CD14-positive monocyte (primary cell): ENCODE measurements around the gene NODAL. TPM values are rescaled to one million over a fixed set of nuclear protein-coding genes. Genes with fewer than 3 reads are reported as not detected.

Source experiments
- DNase-seq, 3 donors: peaks; one replicate each; pipeline ENCODE4 v3.0.0-alpha.2; 2011 to 2022
- H2AFZ ChIP-seq: 2 replicates; pipeline ENCODE4 v1.6.0; 2012; ENCODE audit warnings: mild to moderate bottlenecking, low read depth, low read length, inconsistent platforms; ENCODE audit not compliant: insufficient read depth, poor library complexity, severe bottlenecking
- H3K27ac ChIP-seq, 2 donors: 1 replicate in 1 of 2; 2 replicates in 1 of 2; pipeline ENCODE4 v1.5.1; 2012 to 2013; ENCODE audit warnings: low read length in 2 of 2, control low read depth in 1 of 2, inconsistent platforms in 1 of 2, low read depth in 1 of 2, mild to moderate bottlenecking in 1 of 2
- H3K27me3 ChIP-seq, 2 donors: one replicate each; pipeline versions ENCODE4 v1.6.0 to v1.6.1; 2011 to 2013; ENCODE audit warnings: low read length in 2 of 2; ENCODE audit not compliant: control insufficient read depth in 2 of 2, insufficient read depth in 2 of 2
- H3K36me3 ChIP-seq, 2 donors: replicated peaks in 1 of 2; 1 replicate in 1 of 2; 2 replicates in 1 of 2; pipeline versions ENCODE4 v1.5.1 to v1.6.1; 2012 to 2013; ENCODE audit warnings: low read length in 2 of 2, control low read depth in 1 of 2, inconsistent platforms in 1 of 2, mild to moderate bottlenecking in 1 of 2; ENCODE audit not compliant: insufficient read depth in 2 of 2, control insufficient read depth in 1 of 2
- H3K4me1 ChIP-seq, 2 donors: 1 replicate in 1 of 2; 2 replicates in 1 of 2; pipeline versions ENCODE4 v1.5.1 to v1.6.1; 2012 to 2013; ENCODE audit warnings: low read length in 2 of 2, control low read depth in 1 of 2, inconsistent platforms in 1 of 2, mild to moderate bottlenecking in 1 of 2, moderate library complexity in 1 of 2; ENCODE audit not compliant: insufficient read depth in 2 of 2, control insufficient read depth in 1 of 2
- H3K4me2 ChIP-seq: replicated peaks from 2 replicates; pipeline ENCODE3; 2012; ENCODE audit warnings: low read length, moderate library complexity, mild to moderate bottlenecking; ENCODE audit not compliant: poor library complexity, severe bottlenecking; ENCODE audit errors: extremely low read depth
- H3K4me3 ChIP-seq, 3 experiments: fragments of 200-600 bp in 1 of 3; sonication (generic) in 1 of 3; replicated peaks in 1 of 3; 1 replicate in 2 of 3; 2 replicates in 1 of 3; pipeline ENCODE4 v1.5.1; 2011 to 2013; ENCODE audit warnings: low read length in 3 of 3, mild to moderate bottlenecking in 3 of 3, control low read depth in 2 of 3, low read depth in 2 of 3, inconsistent platforms in 1 of 3, moderate library complexity in 1 of 3
- H3K79me2 ChIP-seq: 2 replicates; pipeline ENCODE4 v1.6.0; 2012; ENCODE audit warnings: mild to moderate bottlenecking, control low read depth, inconsistent platforms, low read length, moderate library complexity; ENCODE audit not compliant: insufficient read depth
- H3K9ac ChIP-seq: 2 replicates; pipeline ENCODE4 v1.6.0; 2017; ENCODE audit warnings: low read length, mild to moderate bottlenecking; ENCODE audit not compliant: insufficient read depth, poor library complexity, severe bottlenecking
- H3K9me3 ChIP-seq, 2 donors: replicated peaks in 1 of 2; 1 replicate in 1 of 2; 2 replicates in 1 of 2; pipeline versions ENCODE4 v1.5.1 to v1.6.1; 2012 to 2013; ENCODE audit warnings: low read length in 2 of 2, control low read depth in 1 of 2; ENCODE audit not compliant: control insufficient read depth in 1 of 2, insufficient read depth in 1 of 2
- H4K20me1 ChIP-seq: 2 replicates; pipeline ENCODE4 v1.6.0; 2012; ENCODE audit warnings: mild to moderate bottlenecking, low read length, control low read depth, moderate library complexity; ENCODE audit not compliant: insufficient read depth
- H3K27ac Mint-ChIP-seq, 7 donors: one replicate each; pipeline ENCODE4 v1.8.0; 2020; ENCODE audit warnings: mild to moderate bottlenecking in 7 of 7, mixed read lengths in 7 of 7, moderate library complexity in 6 of 7, inconsistent platforms in 2 of 7
- H3K27me3 Mint-ChIP-seq, 3 donors: one replicate each; pipeline ENCODE4 v1.8.0; 2021 to 2022; ENCODE audit warnings: low read depth in 3 of 3, mild to moderate bottlenecking in 3 of 3, mixed read lengths in 3 of 3, moderate library complexity in 3 of 3, inconsistent platforms in 1 of 3
- H3K36me3 Mint-ChIP-seq, 2 donors: one replicate each; pipeline ENCODE4 v1.8.0; 2020; ENCODE audit warnings: mixed read lengths in 2 of 2, inconsistent platforms in 1 of 2, mild to moderate bottlenecking in 1 of 2
- H3K4me1 Mint-ChIP-seq: one replicate; pipeline ENCODE4 v1.8.0; 2020; ENCODE audit warnings: mild to moderate bottlenecking, mixed read lengths
- H3K4me3 Mint-ChIP-seq, 2 donors: one replicate each; pipeline ENCODE4 v1.8.0; 2020; ENCODE audit warnings: mild to moderate bottlenecking in 2 of 2, mixed read lengths in 2 of 2, moderate library complexity in 1 of 2
- H3K9me3 Mint-ChIP-seq, 7 donors: one replicate each; pipeline ENCODE4 v1.8.0; 2020 to 2022; ENCODE audit warnings: mixed read lengths in 7 of 7, mild to moderate bottlenecking in 6 of 7, moderate library complexity in 6 of 7, inconsistent platforms in 2 of 7
- CTCF ChIP-seq: fragments of 200-600 bp; IDR thresholded peaks from one replicate; pipeline ENCODE4 v1.8.0; 2022; ENCODE audit warnings: antibody characterized with exemption, mild to moderate bottlenecking
- WGBS: methylation state at CpG from one replicate; pipeline ENCODE4 v1.1.5; 2013; ENCODE audit warnings: missing lambda C conversion rate; ENCODE audit not compliant: insufficient coverage; 5-methylcytosine and 5-hydroxymethylcytosine counted together
- intact Hi-C, 2 donors: fragments of 100-400 bp; cut with micrococcal nuclease; formaldehyde crosslinking; loops; one replicate each; pipeline versions ENCODE4 v1.15.0 to v1.15.1; 2023
- polyA plus RNA-seq, 3 donors: library from polyadenylated mRNA; depleted of rRNA in 1 of 3; unstranded in 2 of 3; stranded (reverse) in 1 of 3; fragments of 300-500 nt in 2 of 3; fragments of >200 nt in 1 of 3; fragmentation: Illumina TruSeq in 2 of 3; gene quantifications; 1 replicate in 2 of 3; 2 replicates in 1 of 3; pipeline ENCODE4 v1.2.3, GENCODE V29; 2012 to 2021

NODAL gene
- polyA plus RNA-seq, 3 donors = not detected

- peaks cover 25 to 34% of the 10 kb centered on the region in 2 donors for H3K36me3 Mint-ChIP-seq
- no peaks in the 10 kb centered on the region for H3K9me3 ChIP-seq
- H3K9ac ChIP-seq = no peak overlapping the region
- peaks cover 0 to 2% of the 10 kb centered on the region in 2 donors for H3K27me3 ChIP-seq
- H3K27ac Mint-ChIP-seq = peak overlapping the region in 4 of 7 donors; percentile 12 to 33 (median 26)
- H3K79me2 ChIP-seq = no peaks in the 10 kb centered on the region
- WGBS = 29% methylated on average over 4 of the region's 6 CpGs
- no peak overlapping the region for H3K4me2 ChIP-seq
- H4K20me1 ChIP-seq = peaks cover 36% of the 10 kb centered on the region
- peaks cover 0 to 2% (median 0%) of the 10 kb centered on the region in 7 donors for H3K9me3 Mint-ChIP-seq
- no peak for DNase-seq
- peaks cover 21 to 41% of the 10 kb centered on the region in 2 donors for H3K36me3 ChIP-seq
- no peak overlapping the region for H3K27ac ChIP-seq
- intact Hi-C loops = no loop called here
- H3K4me3 Mint-ChIP-seq = peak overlapping the region in 1 of 2 donors; percentile 45
- peaks cover 0 to 12% (median 5%) of the 10 kb centered on the region in 3 donors for H3K27me3 Mint-ChIP-seq
- no peak overlapping the region for H2AFZ ChIP-seq
- TF ChIP-seq CTCF = no peak
- H3K4me3 ChIP-seq = no peak overlapping the region
- H3K4me1 Mint-ChIP-seq = peaks cover 12% of the 10 kb centered on the region
- no peaks in the 10 kb centered on the region for H3K4me1 ChIP-seq
Measured at GRCh38 chr10:70432561-70433263, 8.8 kb downstream of the NODAL start.

GRCh38 chr10:70432101-70432500 is 9.4 kb downstream of the NODAL start:
- no peaks in the 10 kb centered on the region for H3K4me1 ChIP-seq
- Mint-ChIP-seq H3K9me3 (peaks cover 0 to 2% (median 0%) of the 10 kb centered on the region in 7 donors), H3K4me3 (no peak overlapping the region), H3K27me3 (peaks cover 0 to 6% (median 3%) of the 10 kb centered on the region in 3 donors), H3K36me3 (peaks cover 30 to 40% of the 10 kb centered on the region in 2 donors), H3K27ac (peak overlapping the region in 1 of 7 donors; percentile 12), H3K4me1 (peaks cover 12% of the 10 kb centered on the region)
- WGBS = 100% methylated on average over 3 of the region's 4 CpGs
- H3K9me3 ChIP-seq = no peaks in the 10 kb centered on the region
- H3K27ac ChIP-seq = no peak overlapping the region
- H3K9ac ChIP-seq = no peak overlapping the region
- intact Hi-C loops = no loop called here
- peaks cover 27 to 47% of the 10 kb centered on the region in 2 donors for H3K36me3 ChIP-seq
- H3K79me2 ChIP-seq = no peaks in the 10 kb centered on the region
- no peak overlapping the region for H3K4me3 ChIP-seq
- no peak for TF ChIP-seq CTCF
- H3K27me3 ChIP-seq = no peaks in the 10 kb centered on the region
- no peak for DNase-seq
- no peak overlapping the region for H2AFZ ChIP-seq
- peaks cover 41% of the 10 kb centered on the region for H4K20me1 ChIP-seq
- no peak overlapping the region for H3K4me2 ChIP-seq
